GM18502 (cell line): Measurements from ENCODE around the gene USP7.
"Not testable (repeated sequence)": the region's sequence is repeated elsewhere in the genome, so short reads cannot be mapped to it uniquely, and the experiment has no call there.

Source experiments
- ATAC-seq: cut with Tn5 transposase; IDR thresholded peaks from one replicate; pipeline ENCODE4 v1.9.1; 2021; ENCODE audit warnings: mild to moderate bottlenecking; ENCODE audit not compliant: unreplicated experiment, poor library complexity

USP7 gene

GRCh38 chr16:8852534-8852933 lies 111.2 kb downstream of the USP7 start:
- ATAC-seq = no peak

GRCh38 chr16:8851761-8852403 lies 111.8 kb downstream of the USP7 start:
- ATAC-seq = no peak

GRCh38 chr16:8850279-8850885 lies 113.3 kb downstream of the USP7 start:
- no peak for ATAC-seq

DNA sequence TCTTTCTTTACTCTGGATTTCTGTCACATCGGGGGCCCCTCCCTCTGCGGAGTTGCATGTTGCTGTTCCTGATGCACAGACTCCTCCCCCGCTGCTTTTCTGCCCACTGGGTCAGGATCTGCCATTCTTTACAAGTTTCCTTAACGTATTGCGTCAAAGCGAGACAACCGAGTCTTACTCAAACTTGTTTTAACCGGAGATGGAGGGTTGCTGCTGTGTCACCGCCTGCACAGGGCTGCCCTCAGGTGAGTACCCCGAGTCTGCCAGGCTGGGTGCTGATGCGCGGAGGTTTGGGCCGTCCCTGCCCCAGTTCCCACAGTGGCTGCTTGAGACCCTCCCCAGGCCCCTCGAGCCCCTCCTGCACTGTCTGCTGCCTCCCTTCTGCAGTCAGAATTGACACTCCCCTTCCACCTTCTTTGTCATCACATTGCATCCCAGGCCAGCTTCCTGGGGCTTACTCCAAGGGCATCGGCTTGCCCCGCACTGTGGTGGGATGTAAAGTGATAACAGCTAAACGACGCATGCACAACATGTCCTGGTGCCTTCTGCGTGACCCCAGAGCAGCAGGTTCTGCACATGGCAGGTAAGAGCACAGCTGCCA lies 114.2 kb downstream of the USP7 start:
- no peak for ATAC-seq

DNA sequence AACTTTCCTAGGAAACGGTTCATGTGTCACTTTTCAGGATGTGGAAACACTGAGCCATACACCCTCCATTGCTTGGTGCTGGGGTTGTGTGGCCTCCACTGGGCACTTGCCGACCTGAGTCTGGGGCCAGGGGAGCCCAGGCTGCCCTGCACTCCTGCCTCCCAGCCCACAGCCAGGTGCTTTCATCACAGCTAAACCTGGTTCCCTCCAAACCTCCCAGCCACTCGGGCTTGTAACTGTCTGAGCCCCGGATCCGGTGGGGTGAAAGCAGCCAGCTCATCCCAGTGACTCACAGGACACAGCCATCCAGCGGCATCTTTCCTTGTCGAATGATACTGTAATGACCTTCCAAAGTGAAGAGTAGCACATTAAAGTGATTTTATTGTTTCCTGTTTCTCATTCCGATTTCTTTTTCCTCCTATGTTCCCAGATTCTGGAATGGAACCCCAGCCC lies 114.7 kb downstream of the USP7 start:
- no peak for ATAC-seq

- ATAC-seq = no peak
Observed at GRCh38 chr16:8848231-8848938, 115.3 kb downstream of the USP7 start.

DNA sequence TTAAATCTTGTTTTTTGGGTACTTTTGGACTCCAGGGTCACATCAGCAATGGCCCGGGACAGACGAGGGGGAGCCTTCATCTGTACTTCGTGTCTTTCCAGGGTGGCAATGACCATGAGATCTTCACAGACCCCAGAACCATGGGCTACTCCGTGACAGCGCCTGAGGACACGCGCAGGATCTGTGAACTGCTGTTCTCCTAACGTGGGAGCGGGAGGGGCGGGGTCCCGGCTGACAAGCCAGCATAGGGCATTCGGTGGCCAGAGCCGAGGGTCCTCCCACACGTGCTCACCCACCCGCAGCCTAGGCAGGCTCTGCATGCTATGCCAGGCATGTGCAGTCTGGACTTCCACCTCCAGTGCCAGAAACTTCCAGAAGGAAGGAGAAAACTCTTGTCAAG lies 116.1 kb downstream of the USP7 start:
- ATAC-seq = no peak

DNA sequence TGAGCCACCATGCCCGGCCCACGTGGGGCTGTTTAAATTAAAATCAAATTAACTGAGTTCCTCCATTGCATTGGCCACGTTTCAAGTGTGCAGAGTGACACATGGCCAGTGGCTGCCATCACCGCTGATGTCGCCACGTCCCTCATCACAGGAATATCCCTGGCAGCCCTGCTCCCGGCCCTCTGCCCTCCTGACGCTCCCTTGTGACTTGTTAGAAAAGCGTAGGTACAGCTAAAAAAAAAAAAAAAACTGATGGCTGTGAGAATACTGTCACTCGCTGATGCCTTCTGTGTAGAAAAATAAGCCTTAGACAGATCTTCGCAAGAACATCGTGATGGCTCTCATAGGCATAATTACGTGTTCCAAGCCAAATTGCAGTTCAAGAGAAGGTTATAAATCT lies 116.6 kb downstream of the USP7 start:
- ATAC-seq = no peak

DNA sequence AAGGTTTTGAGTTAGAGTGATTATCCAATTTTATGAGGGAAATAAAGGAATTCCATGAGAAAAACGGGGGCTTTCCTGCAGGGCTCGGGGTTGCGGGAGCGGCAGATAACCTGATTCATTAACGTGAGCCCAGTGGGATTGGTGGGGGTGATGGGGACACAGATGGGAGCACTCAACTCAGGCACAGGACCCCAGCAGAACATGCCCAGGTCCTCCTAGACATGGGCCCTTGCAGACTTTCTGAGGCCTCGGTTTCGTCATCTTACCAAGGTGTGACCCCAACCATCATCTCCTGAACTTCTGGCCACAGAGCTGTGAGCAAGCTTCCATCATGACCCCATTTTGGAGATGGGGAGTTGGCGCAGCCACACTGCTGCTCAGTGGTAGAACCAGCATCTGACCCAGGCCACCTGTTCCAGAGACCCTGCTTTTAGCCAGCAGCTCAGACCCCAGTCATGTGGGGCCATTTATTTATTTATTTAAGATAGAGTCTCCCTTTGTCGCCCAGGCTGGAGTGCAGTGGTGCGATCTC lies 117.2 kb downstream of the USP7 start:
- no peak for ATAC-seq

- ATAC-seq = no peak
Observed at GRCh38 chr16:8845699-8846298, 117.9 kb downstream of the USP7 start.

- not testable (repeated sequence) for ATAC-seq
Observed at GRCh38 chr16:8843296-8843695, 120.4 kb downstream of the USP7 start.
